Mucosa of stomach (tissue), 1 donor: ENCODE data around the gene DTNB.
A peak's percentile ranks its signal among the peaks of the same experiment; 100 is the strongest.

Source experiments
- H3K27me3 ChIP-seq: one replicate; pipeline ENCODE4 v1.7.0; 2013; ENCODE audit warnings: mild to moderate bottlenecking, low read length; ENCODE audit not compliant: control insufficient read depth, insufficient read depth
- H3K36me3 ChIP-seq: one replicate; pipeline ENCODE4 v1.7.0; 2013; ENCODE audit warnings: low read length; ENCODE audit not compliant: control insufficient read depth, insufficient read depth
- H3K4me1 ChIP-seq: one replicate; pipeline ENCODE4 v1.7.0; 2013; ENCODE audit warnings: mild to moderate bottlenecking, low read length; ENCODE audit not compliant: control insufficient read depth, insufficient read depth
- H3K4me3 ChIP-seq: one replicate; pipeline ENCODE4 v1.7.0; 2013; ENCODE audit warnings: low read length
- H3K9ac ChIP-seq: one replicate; pipeline ENCODE4 v1.7.0; 2013; ENCODE audit warnings: mild to moderate bottlenecking, low read length, moderate library complexity
- H3K9me3 ChIP-seq: one replicate; pipeline ENCODE4 v1.7.0; 2013; ENCODE audit warnings: mild to moderate bottlenecking, low read length, moderate library complexity; ENCODE audit not compliant: control insufficient read depth
- donor health status: Pancreatic carcinoma.

Gene DTNB

DNA sequence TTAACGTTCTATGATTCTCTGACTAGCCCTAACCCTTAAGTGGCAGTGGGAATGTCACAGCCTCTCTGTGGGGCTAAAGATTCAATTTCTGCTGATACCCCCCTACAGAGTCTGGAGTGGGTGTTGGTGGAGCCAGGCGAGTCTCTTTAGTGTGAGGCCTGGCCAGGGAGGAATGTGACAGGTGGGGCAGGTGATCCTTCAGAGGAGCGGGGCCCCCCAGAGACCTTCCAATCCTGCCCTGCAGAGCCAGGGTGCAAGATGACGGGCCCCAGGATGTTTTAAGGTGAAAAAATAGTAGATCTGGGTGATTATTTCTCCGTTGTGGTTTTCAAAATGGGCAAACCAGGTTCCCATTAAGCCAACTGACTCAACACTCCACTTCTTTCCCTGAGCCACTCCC is 303.5 kb downstream of the DTNB start:
- H3K4me1 ChIP-seq: peaks cover 8% of the 10 kb centered on the region
- H3K9ac ChIP-seq: no peak overlapping the region
- no peak overlapping the region for H3K4me3 ChIP-seq
- H3K9me3 ChIP-seq: no peaks in the 10 kb centered on the region
- H3K36me3 ChIP-seq: no peaks in the 10 kb centered on the region
- H3K27me3 ChIP-seq: no peaks in the 10 kb centered on the region

GRCh38 chr2:25369439-25369838 is 303.9 kb downstream of the DTNB start:
- H3K36me3 ChIP-seq: no peaks in the 10 kb centered on the region
- no peak overlapping the region for H3K4me3 ChIP-seq
- H3K4me1 ChIP-seq: peaks cover 8% of the 10 kb centered on the region
- H3K27me3 ChIP-seq: no peaks in the 10 kb centered on the region
- no peaks in the 10 kb centered on the region for H3K9me3 ChIP-seq
- no peak overlapping the region for H3K9ac ChIP-seq

- H3K27me3 ChIP-seq: no peaks in the 10 kb centered on the region
- H3K9ac ChIP-seq: no peak overlapping the region
- no peaks in the 10 kb centered on the region for H3K36me3 ChIP-seq
- H3K4me3 ChIP-seq: no peak overlapping the region
- peaks cover 6% of the 10 kb centered on the region for H3K4me1 ChIP-seq
- no peaks in the 10 kb centered on the region for H3K9me3 ChIP-seq
Measured at GRCh38 chr2:25368660-25369059, 304.7 kb downstream of the DTNB start.

DNA sequence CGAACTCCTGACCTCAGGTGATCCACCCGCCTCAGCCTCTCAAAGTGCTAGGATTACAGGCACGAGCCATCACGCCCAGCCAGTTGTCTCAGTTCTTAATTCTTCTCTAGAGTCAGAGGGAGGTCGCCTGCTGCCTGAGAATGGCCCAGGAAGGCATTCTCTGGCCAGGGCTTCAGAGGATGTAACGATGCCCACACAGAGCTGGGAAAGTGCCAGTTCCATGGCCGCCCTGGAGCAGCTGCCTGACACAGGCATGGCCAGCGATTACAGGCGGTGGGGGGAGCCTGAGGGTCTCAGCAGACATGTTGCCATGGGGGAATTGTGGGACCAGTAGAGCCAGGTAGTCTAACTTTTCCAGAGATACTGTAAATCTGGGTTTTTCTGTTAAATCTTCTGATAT is 306.1 kb downstream of the DTNB start:
- Histone ChIP-seq H3K9ac (no peak overlapping the region), H3K9me3 (no peaks in the 10 kb centered on the region), H3K36me3 (no peaks in the 10 kb centered on the region), H3K4me1 (peaks cover 6% of the 10 kb centered on the region), H3K27me3 (no peaks in the 10 kb centered on the region), H3K4me3 (no peak overlapping the region)

DNA sequence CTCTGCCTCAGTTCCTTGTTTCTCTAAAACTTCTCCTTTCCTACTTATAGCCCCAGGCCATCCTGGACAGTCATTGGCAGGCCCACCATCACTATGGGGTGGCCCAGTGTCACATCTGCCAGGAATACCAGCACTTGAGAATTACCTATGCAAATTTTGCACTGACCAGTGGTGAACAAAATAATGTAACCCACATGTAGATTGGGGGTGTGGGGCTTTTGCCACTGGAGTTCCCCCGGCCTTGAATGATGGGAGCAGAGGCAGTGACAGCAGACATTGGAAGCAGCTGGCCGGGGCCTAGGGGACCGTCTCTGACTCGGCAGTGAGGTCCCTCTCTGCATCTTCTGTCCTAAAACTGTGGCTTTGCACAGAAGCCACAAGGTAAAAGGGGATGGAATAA is 306.7 kb downstream of the DTNB start:
- Histone ChIP-seq H3K4me3 (no peak overlapping the region), H3K9ac (no peak overlapping the region), H3K27me3 (no peaks in the 10 kb centered on the region), H3K9me3 (no peaks in the 10 kb centered on the region), H3K4me1 (peaks cover 9% of the 10 kb centered on the region), H3K36me3 (no peaks in the 10 kb centered on the region)

DNA sequence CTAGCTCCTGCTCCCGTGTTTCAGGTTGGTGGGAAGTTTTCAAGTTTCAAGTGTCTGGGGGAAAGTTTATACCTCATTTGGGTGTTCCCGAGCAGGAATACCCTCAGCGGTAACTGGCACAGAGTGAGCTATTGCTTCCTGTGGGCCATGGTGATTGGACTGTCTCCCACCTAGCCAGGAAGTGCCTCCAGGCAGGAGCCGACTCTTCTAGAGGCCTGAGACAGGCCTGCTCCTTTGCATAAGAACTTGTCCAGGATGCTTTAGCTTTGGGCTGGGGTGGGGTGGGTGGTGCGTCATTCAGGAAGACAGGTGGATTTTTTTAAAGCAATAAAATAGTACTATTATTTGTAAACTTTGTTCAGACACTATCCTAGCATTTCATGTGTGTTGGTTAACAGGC is 308.1 kb downstream of the DTNB start:
- H3K9me3 ChIP-seq: no peaks in the 10 kb centered on the region
- no peak overlapping the region for H3K9ac ChIP-seq
- no peak overlapping the region for H3K4me3 ChIP-seq
- H3K4me1 ChIP-seq: peaks cover 13% of the 10 kb centered on the region
- H3K27me3 ChIP-seq: no peaks in the 10 kb centered on the region
- no peaks in the 10 kb centered on the region for H3K36me3 ChIP-seq

DNA sequence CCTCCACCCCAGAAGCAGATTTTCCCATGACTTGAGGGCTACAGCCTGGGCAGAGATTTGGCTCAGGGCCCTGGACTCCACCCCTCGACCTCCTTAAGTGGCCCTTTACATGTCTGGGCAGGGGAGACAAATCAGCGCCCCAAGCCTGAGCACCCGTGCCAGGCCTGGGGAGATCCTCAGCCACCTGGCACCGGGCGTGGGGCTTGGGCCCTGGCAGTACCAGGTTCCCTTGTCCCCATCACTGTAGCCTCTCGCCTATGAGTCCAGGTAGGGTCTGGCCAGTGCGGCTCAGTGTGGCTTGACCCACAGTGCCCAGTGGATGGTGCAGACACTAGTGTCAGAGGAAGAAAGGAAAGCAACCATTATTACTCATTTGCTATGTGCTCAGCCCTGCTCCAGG is 309.6 kb downstream of the DTNB start:
- H3K4me1 ChIP-seq: peaks cover 13% of the 10 kb centered on the region
- H3K27me3 ChIP-seq: no peaks in the 10 kb centered on the region
- H3K9ac ChIP-seq: no peak overlapping the region
- no peak overlapping the region for H3K4me3 ChIP-seq
- no peaks in the 10 kb centered on the region for H3K9me3 ChIP-seq
- H3K36me3 ChIP-seq: no peaks in the 10 kb centered on the region

- Histone ChIP-seq H3K9me3 (no peaks in the 10 kb centered on the region), H3K36me3 (no peaks in the 10 kb centered on the region)
Measured at GRCh38 chr2:25362434-25363145, 310.8 kb downstream of the DTNB start.

DNA sequence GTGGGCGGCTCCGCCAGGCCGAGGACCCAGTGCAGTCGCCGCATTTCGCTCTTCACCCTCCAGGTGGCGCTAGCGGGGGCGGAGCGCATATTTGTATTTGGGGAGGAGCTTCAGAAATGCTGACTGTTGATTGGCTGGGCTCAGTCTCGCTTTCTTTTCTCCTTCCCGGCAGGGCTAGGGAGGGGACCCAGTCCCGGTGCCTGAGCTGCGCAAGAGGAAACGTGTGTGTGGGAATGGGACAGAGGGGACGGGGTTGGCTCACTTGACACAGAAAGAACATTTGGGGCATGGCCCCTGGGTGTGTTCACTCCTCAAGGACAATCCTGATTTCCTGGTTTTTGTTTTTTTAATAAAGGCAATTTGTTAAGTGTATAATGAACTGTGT is 311.3 kb downstream of the DTNB start:
- H3K9ac ChIP-seq: peak overlapping the region; percentile 42
- no peaks in the 10 kb centered on the region for H3K9me3 ChIP-seq
- peaks cover 13% of the 10 kb centered on the region for H3K4me1 ChIP-seq
- peak overlapping the region; percentile 17 for H3K4me3 ChIP-seq
- H3K36me3 ChIP-seq: no peaks in the 10 kb centered on the region
- H3K27me3 ChIP-seq: no peaks in the 10 kb centered on the region

More at GRCh38 chr2:25362434-25363145, 310.8 kb downstream of the DTNB start:
- Histone ChIP-seq H3K4me3 (peak overlapping the region; percentile 17), H3K27me3 (no peaks in the 10 kb centered on the region), H3K4me1 (peaks cover 13% of the 10 kb centered on the region), H3K9ac (peak overlapping the region; percentile 42)

DNA sequence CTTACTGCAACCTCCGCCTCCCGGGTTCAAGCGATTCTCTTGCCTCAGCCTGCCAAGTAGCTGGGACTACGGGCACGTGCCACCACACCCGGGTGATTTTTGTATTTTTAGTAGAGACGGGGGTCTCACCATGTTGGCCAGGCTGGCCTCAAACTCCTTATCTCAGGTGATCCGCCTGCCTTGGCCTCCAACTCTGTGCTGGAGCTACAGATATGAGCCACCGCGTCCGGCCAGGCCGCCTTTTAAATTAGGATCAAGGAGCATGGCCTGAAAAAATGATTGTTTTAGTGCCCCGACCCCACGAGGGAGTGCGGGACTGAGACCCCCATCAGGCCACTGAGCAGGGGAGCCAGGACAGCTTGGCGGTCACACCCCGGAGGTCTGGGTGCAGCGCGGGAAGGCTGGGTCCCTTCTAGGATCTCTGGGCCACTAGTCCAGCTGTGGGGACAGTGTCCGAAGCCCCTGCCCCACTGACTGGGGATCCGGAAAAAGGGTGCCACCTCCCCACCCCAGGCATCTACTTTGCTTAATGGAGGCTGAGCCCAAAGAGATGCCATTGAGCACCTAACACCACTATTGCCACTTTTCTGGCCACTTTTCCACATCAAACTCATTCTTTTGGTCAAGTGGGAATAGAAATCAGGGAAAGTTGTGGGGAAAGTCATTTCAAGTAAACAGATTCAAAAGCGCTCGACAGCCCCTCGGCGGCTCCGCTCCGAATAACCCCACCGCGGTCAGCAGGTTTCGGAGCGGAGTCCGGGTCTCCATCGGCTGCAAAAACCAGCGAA is 311.9 kb downstream of the DTNB start:
- Histone ChIP-seq H3K4me1 (peaks cover 13% of the 10 kb centered on the region), H3K9ac (peak overlapping the region; percentile 42), H3K4me3 (no peak overlapping the region), H3K27me3 (no peaks in the 10 kb centered on the region), H3K36me3 (no peaks in the 10 kb centered on the region), H3K9me3 (no peaks in the 10 kb centered on the region)

DNA sequence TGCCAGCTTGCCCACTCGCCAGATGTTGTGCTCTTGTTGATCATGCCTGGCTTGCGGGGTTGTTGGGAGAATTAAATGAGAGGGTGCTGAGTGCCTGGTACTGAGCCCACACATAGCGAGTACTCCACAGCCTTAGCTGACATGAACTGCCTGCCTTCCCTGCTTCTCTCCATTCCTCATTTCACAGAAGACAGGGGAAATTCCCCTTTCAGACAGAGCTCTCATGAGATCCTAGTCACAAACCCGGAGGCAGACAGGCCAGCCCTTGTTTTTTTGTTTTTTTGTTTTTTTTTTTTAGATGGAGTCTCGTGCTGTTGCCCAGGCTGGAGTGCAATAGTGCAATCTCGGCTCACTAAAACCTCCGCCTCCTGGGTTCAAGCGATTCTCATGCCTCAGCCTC is 314.5 kb downstream of the DTNB start:
- Histone ChIP-seq H3K4me3 (no peak overlapping the region), H3K4me1 (peaks cover 13% of the 10 kb centered on the region), H3K9ac (no peak overlapping the region), H3K9me3 (no peaks in the 10 kb centered on the region), H3K36me3 (no peaks in the 10 kb centered on the region), H3K27me3 (peaks cover 4% of the 10 kb centered on the region)

GRCh38 chr2:25358249-25358815 is 315.0 kb downstream of the DTNB start:
- H3K27me3 ChIP-seq: peaks cover 4% of the 10 kb centered on the region
- H3K9me3 ChIP-seq: no peaks in the 10 kb centered on the region
- H3K4me1 ChIP-seq: peaks cover 13% of the 10 kb centered on the region
- no peak overlapping the region for H3K9ac ChIP-seq
- H3K36me3 ChIP-seq: no peaks in the 10 kb centered on the region
- H3K4me3 ChIP-seq: no peak overlapping the region
